Gastrocnemius medialis (tissue), 4 donors: ENCODE data around the gene PGS1. TPM values are rescaled to one million over a fixed set of nuclear protein-coding genes. Genes with fewer than 3 reads are reported as not detected.

Experiments used
- ATAC-seq, 2 donors: fragments of 150-250 bp; one replicate each; pipeline ENCODE4 v1.9.1; 2016
- DNase-seq, 2 donors: peaks; one replicate each; pipeline ENCODE4 v3.0.0-alpha.2; 2019
- H3K27ac ChIP-seq, 4 donors: fragments of 200-600 bp; sonication (generic); 1 replicate in 1 of 4; 2 replicates in 3 of 4; pipeline ENCODE4 v1.5.1; 2016 to 2018; ENCODE audit warnings: mild to moderate bottlenecking in 2 of 4, moderate library complexity in 1 of 4
- H3K27me3 ChIP-seq, 3 donors: fragments of 200-600 bp; sonication (generic) in 2 of 3; 1 replicate in 1 of 3; 2 replicates in 2 of 3; pipeline versions ENCODE4 v1.5.1 to v1.6.0; 2016 to 2019; ENCODE audit warnings: mild to moderate bottlenecking in 1 of 3, moderate library complexity in 1 of 3
- H3K36me3 ChIP-seq, 2 donors: fragments of 200-600 bp; sonication (generic) in 1 of 2; one replicate each; pipeline ENCODE4 v1.5.1; 2017 to 2018
- H3K4me1 ChIP-seq, 2 donors: fragments of 200-600 bp; sonication (generic) in 1 of 2; one replicate each; pipeline ENCODE4 v1.5.1; 2016 to 2017; ENCODE audit warnings: mild to moderate bottlenecking in 2 of 2
- H3K4me3 ChIP-seq, 4 donors: fragments of 200-600 bp; sonication (generic) in 3 of 4; 1 replicate in 1 of 4; 2 replicates in 3 of 4; pipeline ENCODE4 v1.5.1; 2016 to 2019; ENCODE audit warnings: mild to moderate bottlenecking in 2 of 4
- H3K9me3 ChIP-seq, 3 donors: fragments of 200-600 bp; sonication (generic) in 2 of 3; 1 replicate in 1 of 3; 2 replicates in 2 of 3; pipeline ENCODE4 v1.5.1; 2016 to 2019
- POLR2A ChIP-seq, 2 donors: fragments of 450-650 bp; IDR thresholded peaks; one replicate each; pipeline ENCODE4 v1.6.1; 2017; ENCODE audit warnings: antibody characterized with exemption in 2 of 2, mild to moderate bottlenecking in 2 of 2, moderate library complexity in 2 of 2
- in situ Hi-C, 4 donors: fragments of 200-750 bp; cut with MboI; loops; one replicate each; pipeline versions ENCODE4 v1.15.0 to v1.8.0; 2017; ENCODE audit warnings: low sequenced_read_pairs in 4 of 4
- intact Hi-C: fragments of 100-400 bp; cut with DNase I; formaldehyde crosslinking; loops from one replicate; pipeline ENCODE4 v1.15.1; 2023; ENCODE audit warnings: low total_unique reads
- total RNA-seq, 4 donors: library from RNA; depleted of rRNA; stranded (reverse); fragments of >200 nt; gene quantifications; one replicate each; pipeline versions ENCODE4 v1.1.0 to v1.2.3, GENCODE V29; 2016
- TF ChIP-seq, protein P1 (sequence below), 5 experiments: fragments of 450-650 bp in 3 of 5; fragments of 200-600 bp in 2 of 5; sonication (generic) in 2 of 5; IDR thresholded peaks in 4 of 5; conservative IDR thresholded peaks in 1 of 5; 1 replicate in 4 of 5; 2 replicates in 1 of 5; pipeline ENCODE4 v1.5.1; 2016 to 2019; ENCODE audit warnings: antibody characterized with exemption in 5 of 5, mild to moderate bottlenecking in 3 of 5, moderate library complexity in 3 of 5

Gene PGS1
- total RNA-seq, 4 donors from 2014 or later: 16.6 to 30.0 (median 21.8) TPM

DNA sequence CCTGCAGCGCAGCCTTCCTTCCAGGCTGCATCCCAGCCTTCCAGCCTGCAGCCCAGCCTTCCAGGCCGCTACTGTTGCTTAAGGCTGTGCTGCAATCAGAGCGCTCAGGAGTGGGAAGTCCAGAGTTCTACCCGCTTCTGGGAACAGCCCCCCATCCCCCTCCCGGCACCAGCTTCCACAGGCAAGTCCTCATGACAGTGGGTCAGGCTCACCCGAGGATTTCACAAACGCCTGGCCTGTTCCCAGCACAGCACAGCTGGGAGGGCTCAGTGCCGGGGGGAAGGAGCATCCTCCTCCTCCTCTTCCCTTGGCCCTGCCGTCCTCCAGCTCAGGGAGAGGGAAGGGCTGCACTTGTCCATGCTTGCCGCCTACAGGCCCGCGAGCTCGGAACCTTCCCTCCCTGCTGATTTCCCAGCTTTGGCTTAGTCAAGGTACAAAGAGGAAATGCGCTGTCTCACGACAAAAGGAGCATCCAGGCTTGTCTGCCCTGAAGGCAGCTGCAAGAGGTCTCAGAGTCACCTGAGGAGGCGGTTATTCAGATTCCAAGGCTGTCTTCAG is 26.9 kb upstream of the PGS1 start:
- peak overlapping the region; percentile 86 to 94 (median 88) for H3K27ac ChIP-seq
- no peaks in the 10 kb centered on the region for H3K9me3 ChIP-seq
- no peaks in the 10 kb centered on the region for H3K36me3 ChIP-seq
- TF ChIP-seq, protein P1, sequence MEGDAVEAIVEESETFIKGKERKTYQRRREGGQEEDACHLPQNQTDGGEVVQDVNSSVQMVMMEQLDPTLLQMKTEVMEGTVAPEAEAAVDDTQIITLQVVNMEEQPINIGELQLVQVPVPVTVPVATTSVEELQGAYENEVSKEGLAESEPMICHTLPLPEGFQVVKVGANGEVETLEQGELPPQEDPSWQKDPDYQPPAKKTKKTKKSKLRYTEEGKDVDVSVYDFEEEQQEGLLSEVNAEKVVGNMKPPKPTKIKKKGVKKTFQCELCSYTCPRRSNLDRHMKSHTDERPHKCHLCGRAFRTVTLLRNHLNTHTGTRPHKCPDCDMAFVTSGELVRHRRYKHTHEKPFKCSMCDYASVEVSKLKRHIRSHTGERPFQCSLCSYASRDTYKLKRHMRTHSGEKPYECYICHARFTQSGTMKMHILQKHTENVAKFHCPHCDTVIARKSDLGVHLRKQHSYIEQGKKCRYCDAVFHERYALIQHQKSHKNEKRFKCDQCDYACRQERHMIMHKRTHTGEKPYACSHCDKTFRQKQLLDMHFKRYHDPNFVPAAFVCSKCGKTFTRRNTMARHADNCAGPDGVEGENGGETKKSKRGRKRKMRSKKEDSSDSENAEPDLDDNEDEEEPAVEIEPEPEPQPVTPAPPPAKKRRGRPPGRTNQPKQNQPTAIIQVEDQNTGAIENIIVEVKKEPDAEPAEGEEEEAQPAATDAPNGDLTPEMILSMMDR (IDR thresholded peaks at IDR 0.05 in 4 of 5, conservative IDR thresholded peaks at IDR 0.05 in 1 of 5): peak in 1 of 5 experiments; percentile 22
- TF ChIP-seq POLR2A (IDR thresholded peaks at IDR 0.05): no peak
- intact Hi-C loops: no loop called here
- no peaks in the 10 kb centered on the region for H3K27me3 ChIP-seq
- no peak overlapping the region for H3K4me3 ChIP-seq
- peak; percentile 71 to 76 for ATAC-seq
- in situ Hi-C loops: no loop called here
- DNase-seq: peak; percentile 95 to 98
- H3K4me1 ChIP-seq: peaks cover 55 to 57% of the 10 kb centered on the region in 2 donors

DNA sequence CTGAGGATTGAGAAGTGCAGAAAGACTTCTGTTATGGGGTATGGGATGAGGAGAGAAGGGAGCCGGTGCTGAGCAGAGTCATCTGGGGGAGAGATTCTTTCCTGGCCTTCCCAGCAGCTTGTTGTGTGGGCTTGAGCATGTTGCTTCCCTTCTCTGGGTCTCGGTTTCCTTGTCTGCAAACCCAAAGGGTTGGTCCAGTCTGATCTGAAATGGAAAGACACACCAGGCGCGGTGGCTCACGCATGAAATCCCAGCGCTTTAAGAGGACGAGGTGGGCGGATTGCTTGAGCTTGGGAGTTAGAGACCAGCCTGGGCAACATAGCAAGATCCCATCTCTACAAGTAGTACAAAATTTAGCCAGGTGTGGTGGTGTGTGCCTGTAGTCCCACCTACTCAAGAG is 24.6 kb upstream of the PGS1 start:
- TF ChIP-seq POLR2A (IDR thresholded peaks at IDR 0.05): no peak
- TF ChIP-seq, protein P1 (IDR thresholded peaks at IDR 0.05 in 4 of 5, conservative IDR thresholded peaks at IDR 0.05 in 1 of 5): no peak
- no peak for DNase-seq
- Histone ChIP-seq H3K27ac (peak overlapping the region; percentile 86 to 94 (median 88)), H3K4me1 (peaks cover 48 to 60% of the 10 kb centered on the region in 2 donors), H3K9me3 (no peaks in the 10 kb centered on the region), H3K4me3 (no peak overlapping the region), H3K36me3 (no peaks in the 10 kb centered on the region), H3K27me3 (no peaks in the 10 kb centered on the region)
- intact Hi-C loops: no loop called here
- in situ Hi-C loops: no loop called here
- ATAC-seq: no peak

DNA sequence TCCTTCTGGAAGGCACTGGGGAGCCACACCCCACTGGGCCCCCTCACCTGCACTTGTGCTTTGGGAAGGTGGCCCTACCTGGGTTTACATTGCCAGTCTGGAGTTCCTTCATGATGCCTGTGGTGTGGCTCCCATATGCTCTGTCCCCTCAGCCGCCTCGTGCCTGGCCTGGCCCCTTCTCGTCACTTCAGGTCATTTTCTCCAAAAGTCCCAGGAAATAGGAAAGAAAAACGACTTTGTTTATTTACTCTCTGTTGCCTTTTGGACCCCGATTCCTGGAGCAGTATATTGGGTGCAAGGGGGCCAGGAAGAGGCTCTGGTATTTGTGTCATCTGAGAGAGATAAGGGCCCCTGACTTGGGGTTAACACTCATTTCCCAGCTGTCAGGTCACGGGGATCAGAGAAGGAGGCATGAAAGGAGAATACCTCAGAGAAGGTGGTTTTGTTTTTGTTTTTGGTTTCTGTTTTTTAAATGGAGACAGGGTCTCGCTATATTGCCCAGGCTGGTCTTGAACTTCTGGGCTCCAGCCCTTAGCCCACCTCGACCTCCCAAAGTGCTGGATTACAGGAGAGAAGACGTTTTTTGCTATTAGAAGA is 23.3 kb upstream of the PGS1 start:
- intact Hi-C loops: no loop called here
- H3K27ac ChIP-seq: peak overlapping the region in 3 of 4 donors; percentile 87 to 94 (median 88)

DNA sequence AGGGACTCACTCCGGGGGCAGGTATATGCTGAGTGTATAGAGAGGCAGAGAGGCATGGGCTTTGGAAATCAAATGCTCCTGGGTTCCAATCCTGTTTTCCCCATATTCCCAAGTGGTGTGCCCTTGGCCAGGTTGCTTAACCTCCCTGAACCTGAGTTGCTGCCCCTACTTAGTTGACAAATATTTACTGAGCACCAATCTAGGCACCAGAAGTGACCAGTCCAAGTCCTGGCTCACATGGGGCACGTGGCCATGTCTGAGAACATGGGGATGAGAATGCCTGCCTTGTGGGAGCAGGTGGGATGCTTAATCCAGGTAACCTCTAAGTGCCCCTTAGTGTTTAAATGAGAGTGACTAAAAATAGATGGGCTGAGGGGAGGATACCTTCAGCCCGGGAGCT is 22.7 kb upstream of the PGS1 start:
- Histone ChIP-seq H3K27me3 (no peaks in the 10 kb centered on the region), H3K27ac (peak overlapping the region; percentile 66 to 94 (median 88)), H3K9me3 (no peaks in the 10 kb centered on the region), H3K36me3 (no peaks in the 10 kb centered on the region), H3K4me3 (no peak overlapping the region), H3K4me1 (peaks cover 47 to 60% of the 10 kb centered on the region in 2 donors)
- ATAC-seq (no peak), DNase-seq (no peak)
- TF ChIP-seq, protein P1 (IDR thresholded peaks at IDR 0.05 in 4 of 5, conservative IDR thresholded peaks at IDR 0.05 in 1 of 5): no peak
- TF ChIP-seq POLR2A (IDR thresholded peaks at IDR 0.05): no peak
- in situ Hi-C loops (no loop called here), intact Hi-C loops (no loop called here)

More for the DNA sequence above, 23.3 kb upstream of the PGS1 start:
- in situ Hi-C loops: no loop called here
- no peak for TF ChIP-seq POLR2A (IDR thresholded peaks at IDR 0.05)
- TF ChIP-seq, protein P1 (IDR thresholded peaks at IDR 0.05 in 4 of 5, conservative IDR thresholded peaks at IDR 0.05 in 1 of 5): no peak
- DNase-seq: no peak
- Histone ChIP-seq H3K4me1 (peaks cover 48 to 60% of the 10 kb centered on the region in 2 donors), H3K9me3 (no peaks in the 10 kb centered on the region), H3K4me3 (no peak overlapping the region), H3K36me3 (no peaks in the 10 kb centered on the region), H3K27me3 (no peaks in the 10 kb centered on the region)
- ATAC-seq: no peak
